GM12875 (cell line): Measurements from ENCODE around the gene EDNRB.

Experiments
- H3K4me3 ChIP-seq: one replicate; pipeline ENCODE4 v1.5.1; 2011; ENCODE audit warnings: low read depth, low read length, control low read depth
- CTCF ChIP-seq: IDR thresholded peaks from 2 replicates; pipeline ENCODE4 v1.5.1; 2011; ENCODE audit warnings: low read depth, mild to moderate bottlenecking, control low read depth, inconsistent platforms, low read length, moderate library complexity, borderline replicate concordance; ENCODE audit not compliant: insufficient read depth

The EDNRB gene

GRCh38 chr13:77898097-77898496, 20.5 kb downstream of the EDNRB start:
- TF ChIP-seq CTCF = no peak
- H3K4me3 ChIP-seq = no peak overlapping the region

- no peak for TF ChIP-seq CTCF
Measured at GRCh38 chr13:77896977-77897376, 21.7 kb downstream of the EDNRB start.

GRCh38 chr13:77896536-77896935, 22.1 kb downstream of the EDNRB start:
- no peak for TF ChIP-seq CTCF

More at GRCh38 chr13:77896977-77897376, 21.7 kb downstream of the EDNRB start:
- H3K4me3 ChIP-seq = no peak overlapping the region

GRCh38 chr13:77894743-77895142, 23.9 kb downstream of the EDNRB start:
- TF ChIP-seq CTCF = no peak
- H3K4me3 ChIP-seq = no peak overlapping the region

More at GRCh38 chr13:77896536-77896935, 22.1 kb downstream of the EDNRB start:
- H3K4me3 ChIP-seq = no peak overlapping the region

GRCh38 chr13:77893066-77893465, 25.6 kb downstream of the EDNRB start:
- TF ChIP-seq CTCF = no peak
- no peak overlapping the region for H3K4me3 ChIP-seq

- TF ChIP-seq CTCF = no peak
- H3K4me3 ChIP-seq = no peak overlapping the region
Measured at GRCh38 chr13:77892491-77892890, 26.1 kb downstream of the EDNRB start.

- H3K4me3 ChIP-seq = no peak overlapping the region
- no peak for TF ChIP-seq CTCF
Measured at GRCh38 chr13:77891486-77891885, 27.1 kb downstream of the EDNRB start.
